GM12878 (cell line): ENCODE measurements around the gene ELP6. TPM values are rescaled to one million over a fixed set of nuclear protein-coding genes. Genes with fewer than 3 reads are reported as not detected.

ENCODE experiments used
- ATAC-seq: fragments of 200-7000 bp; cut with Tn5 transposase; 3 replicates; pipeline ENCODE4 v1.9.1; 2020; ENCODE audit warnings: mild to moderate bottlenecking, moderate library complexity
- BruUV-seq: library from RNA; stranded (reverse); fragments of 400-500 nt; replicated peaks from 2 replicates; lab custom pipeline; 2021; lab: Mats Ljungman, UMichigan
- CTCF ChIA-PET: fragments of 300-600 bp; sonication (Branson Sonifier 250); formaldehyde crosslinking; extraction: SDS; loops from one replicate; lab custom pipeline; 2021; ENCODE audit warnings: inconsistent platforms; lab: Yijun Ruan, JAX
- POLR2A ChIA-PET: fragments of 350-600 bp; formaldehyde crosslinking; extraction: SDS; loops from one replicate; lab custom pipeline; 2021; ENCODE audit warnings: inconsistent platforms; lab: Charles Lee
- RAD21 ChIA-PET: fragments of 300-600 bp; sonication (Branson Sonifier 250); formaldehyde crosslinking; loops from one replicate; lab custom pipeline; 2023; ENCODE audit warnings: antibody characterized with exemption; ENCODE audit not compliant: unreplicated experiment; lab: Charles Lee
- SMC1A ChIA-PET: fragments of 300-600 bp; sonication (Branson Sonifier 250); formaldehyde crosslinking; loops from one replicate; lab custom pipeline; 2023; ENCODE audit not compliant: unreplicated experiment, uncharacterized antibody; lab: Charles Lee
- DNase-seq: peaks from one replicate; pipeline ENCODE4 v3.0.0-alpha.2; 2011; ENCODE audit warnings: low read depth, low spot score
- FAIRE-seq: peaks from 3 replicates; lab custom pipeline; 2011; peaks lifted over from hg19 to GRCh38; lab: Jason Lieb, UNC
- H2AFZ ChIP-seq: 2 replicates; pipeline ENCODE4 v1.6.0; 2011; ENCODE audit warnings: low read depth, low read length, control low read depth; ENCODE audit not compliant: control insufficient read depth
- H3K27ac ChIP-seq: 2 replicates; pipeline ENCODE4 v1.5.1; 2011; ENCODE audit warnings: control low read depth; ENCODE audit not compliant: control insufficient read depth, insufficient read depth
- H3K27me3 ChIP-seq, 2 experiments: replicated peaks in 1 of 2; 2 replicates each; pipeline versions ENCODE4 v1.6.0 to v1.6.1; 2011; ENCODE audit warnings: low read length in 1 of 2; ENCODE audit not compliant: control insufficient read depth in 2 of 2, insufficient read depth in 2 of 2
- H3K36me3 ChIP-seq, 2 experiments: 2 replicates each; pipeline ENCODE4 v1.5.1; 2011; ENCODE audit warnings: low read length in 1 of 2; ENCODE audit not compliant: control insufficient read depth in 2 of 2, insufficient read depth in 2 of 2
- H3K4me1 ChIP-seq: 2 replicates; pipeline ENCODE4 v1.6.1; 2011; ENCODE audit warnings: mild to moderate bottlenecking, low read length, moderate library complexity, mixed read lengths; ENCODE audit not compliant: control insufficient read depth, insufficient read depth
- H3K4me2 ChIP-seq: 2 replicates; pipeline ENCODE4 v1.6.0; 2011; ENCODE audit warnings: control low read depth; ENCODE audit not compliant: control insufficient read depth, insufficient read depth
- H3K4me3 ChIP-seq: fragments of 200-600 bp; sonication (generic); 2 replicates; pipeline ENCODE4 v1.5.1; 2016
- H3K79me2 ChIP-seq: 2 replicates; pipeline ENCODE4 v1.6.0; 2011; ENCODE audit warnings: low read length; ENCODE audit not compliant: control insufficient read depth, insufficient read depth
- H3K9ac ChIP-seq: 2 replicates; pipeline ENCODE4 v1.8.0; 2011; ENCODE audit warnings: low read length, control low read depth, mixed read lengths; ENCODE audit not compliant: control insufficient read depth, insufficient read depth
- H3K9me3 ChIP-seq: replicated peaks from 3 replicates; pipeline ENCODE4 v1.5.1; 2011; ENCODE audit warnings: mild to moderate bottlenecking, low read length; ENCODE audit not compliant: control insufficient read depth, insufficient read depth
- H4K20me1 ChIP-seq: 2 replicates; pipeline ENCODE4 v1.6.0; 2011; ENCODE audit not compliant: control insufficient read depth, insufficient read depth
- ASH2L ChIP-seq: fragments of 300-600, 200-600 bp; sonication (generic); IDR thresholded peaks from 2 replicates; pipeline ENCODE4 v1.6.1; 2017; ENCODE audit warnings: low read depth, mild to moderate bottlenecking, borderline replicate concordance
- BCL11A ChIP-seq: IDR thresholded peaks from 2 replicates; pipeline ENCODE4 v1.6.1; 2011; ENCODE audit warnings: low read depth, low read length
- BCLAF1 ChIP-seq: fragments of 450-650 bp; IDR thresholded peaks from 2 replicates; pipeline ENCODE4 v1.6.1; 2017; ENCODE audit warnings: antibody characterized with exemption, mild to moderate bottlenecking, moderate library complexity
- EED ChIP-seq: sonication (generic); IDR thresholded peaks from 2 replicates; pipeline ENCODE4 v1.6.1; 2016; ENCODE audit warnings: antibody characterized with exemption, low read depth
- SMAD1 ChIP-seq: fragments of 450-650 bp; IDR thresholded peaks from 2 replicates; pipeline ENCODE4 v1.6.1; 2018; ENCODE audit warnings: mild to moderate bottlenecking, low read depth; ENCODE audit not compliant: partially characterized antibody
- SMARCA5 ChIP-seq: fragments of 450-650 bp; IDR thresholded peaks from 2 replicates; pipeline ENCODE4 v1.6.1; 2017; ENCODE audit warnings: mild to moderate bottlenecking
- WGBS: methylation state at CpG from one replicate; pipeline ENCODE4 v1.1.6; 2016; ENCODE audit warnings: low lambda C conversion rate; ENCODE audit not compliant: insufficient replicate concordance, insufficient coverage; ENCODE audit errors: missing lambda C conversion rate; 5-methylcytosine and 5-hydroxymethylcytosine counted together
- in situ Hi-C: fragments of 300-500 bp; cut with MboI; formaldehyde crosslinking; loops from 9 replicates; pipeline ENCODE4 v1.14.3; 2018; ENCODE audit warnings: mixed read lengths
- intact Hi-C: fragments of 100-400 bp; cut with micrococcal nuclease; formaldehyde crosslinking; loops from one replicate; pipeline ENCODE4 v1.14.2; 2022; ENCODE audit not compliant: unreplicated experiment
- polyA plus RNA-seq, 11 experiments: library from polyadenylated mRNA; depleted of rRNA in 4 of 11; unstranded in 6 of 11; stranded (reverse) in 5 of 11; fragments of >200 nt; fragmentation: Nextera tagmentation in 4 of 11; fragmentation: Illumina TruSeq in 1 of 11; extraction: Ambion mirVana in 4 of 11; extraction: Trizol in 1 of 11; gene quantifications; 1 replicate in 1 of 11; 2 replicates in 10 of 11; pipeline versions ENCODE4 v1.2.1 to v1.2.3, GENCODE V29; 2011 to 2016; ENCODE audit warnings: inconsistent platforms in 2 of 11, missing spikeins in 2 of 11, low read depth in 1 of 11
- total RNA-seq, 4 experiments: library from RNA; depleted of rRNA in 3 of 4; stranded (reverse); fragments of >200 nt in 3 of 4; fragmentation: Illumina TruSeq in 1 of 4; extraction: Trizol in 1 of 4; gene quantifications; 2 replicates each; pipeline versions ENCODE4 v1.2.1 to v1.2.3, GENCODE V29; 2013 to 2021

ELP6 gene
- total and polyA plus RNA-seq, 10 of the 15 experiments (the other 5 are each of a cell fraction or from before 2014, with no cell fraction given): 39.5 to 83.3 (median 50.2) TPM

- Histone ChIP-seq H3K27me3 (no peaks in the 10 kb centered on the region; a peak in 1 of 4 replicates), H4K20me1 (no peaks in the 10 kb centered on the region), H3K4me1 (peaks cover 6% of the 10 kb centered on the region; the same call in 1 of the 2 replicates), H3K79me2 (peaks cover 3% of the 10 kb centered on the region), H2AFZ (no peak overlapping the region; the same call in 1 of the 2 replicates), H3K4me3 (no peak overlapping the region), H3K36me3 (no peaks in the 10 kb centered on the region), H3K9me3 (no peaks in the 10 kb centered on the region), H3K9ac (no peak overlapping the region), H3K4me2 (no peak overlapping the region), H3K27ac (no peak overlapping the region)
- no TSS peak for BruUV-seq
- in situ Hi-C loops (no loop called here), intact Hi-C loops (no loop called here)
- 100% methylated on average over 2 of the region's 2 CpGs for WGBS
- DNase-seq (no peak), FAIRE-seq (no peak), ATAC-seq (no peak)
- SMC1A ChIA-PET: no interaction called here
- RAD21 ChIA-PET: interaction anchor here (0.7 to 1.3 kb wide), 2 partner anchors 97 to 99 kb away, joined by 3 to 4 read pairs; no protein-coding TSS in a partner anchor
- CTCF ChIA-PET: interaction anchor here (1.2 to 8.4 kb wide), 3 partner anchors 31 to 311 kb away, joined by 3 to 53 read pairs (median 4); no protein-coding TSS in a partner anchor
- POLR2A ChIA-PET: interaction anchor here (0.6 to 1.2 kb wide), 3 partner anchors 10 to 262 kb away, joined by 3 read pairs; no protein-coding TSS in a partner anchor
- no peak for TF ChIP-seq SMAD1
- no peak for TF ChIP-seq EED
- TF ChIP-seq BCLAF1: no peak
- TF ChIP-seq SMARCA5: no peak
- TF ChIP-seq ASH2L: no peak
- no peak for TF ChIP-seq BCL11A
Observed at GRCh38 chr3:47517937-47518336, 4.4 kb upstream of the ELP6 start.
